ENCODE data around the gene TRIP12.
"Not testable (repeated sequence)": the region's sequence is repeated elsewhere in the genome, so short reads cannot be mapped to it uniquely, and the experiment has no call there.

TRIP12 gene

GRCh38 chr2:229818230-229818629 lies 103.6 kb downstream of the TRIP12 start:
- DNase-seq = no peak

- DNase-seq = no peak
These were observed 106.0 kb downstream of the TRIP12 start for GRCh38 chr2:229815858-229816257.

- DNase-seq = no peak
These were observed 106.5 kb downstream of the TRIP12 start for GRCh38 chr2:229815342-229815741.

GRCh38 chr2:229810786-229811185 lies 111.0 kb downstream of the TRIP12 start:
- DNase-seq = no peak

GRCh38 chr2:229805559-229805958 lies 116.2 kb downstream of the TRIP12 start:
- DNase-seq = no peak

- DNase-seq = no peak
These were observed 119.0 kb downstream of the TRIP12 start for GRCh38 chr2:229802785-229803184.

- peak; percentile 59 for DNase-seq
These were observed 120.6 kb downstream of the TRIP12 start for GRCh38 chr2:229800997-229801754.

- DNase-seq = no peak
These were observed 123.2 kb downstream of the TRIP12 start for GRCh38 chr2:229798446-229799155.

GRCh38 chr2:229795058-229795457 lies 126.8 kb downstream of the TRIP12 start:
- no peak for DNase-seq

- no peak for DNase-seq
These were observed 127.2 kb downstream of the TRIP12 start for GRCh38 chr2:229794636-229795035.

- not testable (repeated sequence) for DNase-seq
These were observed 135.5 kb downstream of the TRIP12 start for GRCh38 chr2:229786289-229786688.

GRCh38 chr2:229784791-229785190 lies 137.0 kb downstream of the TRIP12 start:
- no peak for DNase-seq

GRCh38 chr2:229783108-229783721 lies 138.6 kb downstream of the TRIP12 start:
- DNase-seq = no peak

GRCh38 chr2:229780856-229781773 lies 140.7 kb downstream of the TRIP12 start:
- DNase-seq = no peak

- DNase-seq = no peak
These were observed 142.2 kb downstream of the TRIP12 start for GRCh38 chr2:229779650-229780049.

GRCh38 chr2:229777716-229778115 lies 144.1 kb downstream of the TRIP12 start:
- no peak for DNase-seq

- DNase-seq = no peak
These were observed 146.0 kb downstream of the TRIP12 start for GRCh38 chr2:229775614-229776313.

GRCh38 chr2:229774237-229774636 lies 147.6 kb downstream of the TRIP12 start:
- DNase-seq = no peak

GRCh38 chr2:229768235-229768634 lies 153.6 kb downstream of the TRIP12 start:
- DNase-seq = no peak

- DNase-seq = no peak
These were observed 156.1 kb downstream of the TRIP12 start for GRCh38 chr2:229765721-229766120.

- no peak for DNase-seq
These were observed 160.1 kb downstream of the TRIP12 start for GRCh38 chr2:229761663-229762062.

GRCh38 chr2:229757462-229757861 lies 164.3 kb downstream of the TRIP12 start:
- not testable (repeated sequence) for DNase-seq
